Loucy (cell line): Measurements from ENCODE around the gene RERE.

Experiments used
- EZH2phosphoT487 ChIP-seq: fragments of 200-600 bp; IDR thresholded peaks from 2 replicates; pipeline ENCODE4 v1.6.1; 2018; ENCODE audit warnings: antibody characterized with exemption, mild to moderate bottlenecking, moderate library complexity, borderline replicate concordance
- TF ChIP-seq, protein P1 (sequence below): fragments of 200-600 bp; sonication (generic); conservative IDR thresholded peaks from 2 replicates; pipeline ENCODE4 v1.5.1; 2014; ENCODE audit warnings: mild to moderate bottlenecking, antibody characterized with exemption, low read length

GRCh38 chr1:8370905-8371315 is 446.5 kb downstream of the RERE start:
- TF ChIP-seq, protein P1, sequence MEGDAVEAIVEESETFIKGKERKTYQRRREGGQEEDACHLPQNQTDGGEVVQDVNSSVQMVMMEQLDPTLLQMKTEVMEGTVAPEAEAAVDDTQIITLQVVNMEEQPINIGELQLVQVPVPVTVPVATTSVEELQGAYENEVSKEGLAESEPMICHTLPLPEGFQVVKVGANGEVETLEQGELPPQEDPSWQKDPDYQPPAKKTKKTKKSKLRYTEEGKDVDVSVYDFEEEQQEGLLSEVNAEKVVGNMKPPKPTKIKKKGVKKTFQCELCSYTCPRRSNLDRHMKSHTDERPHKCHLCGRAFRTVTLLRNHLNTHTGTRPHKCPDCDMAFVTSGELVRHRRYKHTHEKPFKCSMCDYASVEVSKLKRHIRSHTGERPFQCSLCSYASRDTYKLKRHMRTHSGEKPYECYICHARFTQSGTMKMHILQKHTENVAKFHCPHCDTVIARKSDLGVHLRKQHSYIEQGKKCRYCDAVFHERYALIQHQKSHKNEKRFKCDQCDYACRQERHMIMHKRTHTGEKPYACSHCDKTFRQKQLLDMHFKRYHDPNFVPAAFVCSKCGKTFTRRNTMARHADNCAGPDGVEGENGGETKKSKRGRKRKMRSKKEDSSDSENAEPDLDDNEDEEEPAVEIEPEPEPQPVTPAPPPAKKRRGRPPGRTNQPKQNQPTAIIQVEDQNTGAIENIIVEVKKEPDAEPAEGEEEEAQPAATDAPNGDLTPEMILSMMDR = no peak
- TF ChIP-seq EZH2phosphoT487 = no peak
